GM18868 (cell line): Measurements from ENCODE around the gene CMSS1.

ENCODE experiments used
- ATAC-seq: cut with Tn5 transposase; IDR thresholded peaks from one replicate; pipeline ENCODE4 v1.9.1; 2021; ENCODE audit warnings: mild to moderate bottlenecking, moderate library complexity; ENCODE audit not compliant: unreplicated experiment

The CMSS1 gene

GRCh38 chr3:99851955-99852354 is 34.3 kb downstream of the CMSS1 start:
- ATAC-seq: no peak

DNA sequence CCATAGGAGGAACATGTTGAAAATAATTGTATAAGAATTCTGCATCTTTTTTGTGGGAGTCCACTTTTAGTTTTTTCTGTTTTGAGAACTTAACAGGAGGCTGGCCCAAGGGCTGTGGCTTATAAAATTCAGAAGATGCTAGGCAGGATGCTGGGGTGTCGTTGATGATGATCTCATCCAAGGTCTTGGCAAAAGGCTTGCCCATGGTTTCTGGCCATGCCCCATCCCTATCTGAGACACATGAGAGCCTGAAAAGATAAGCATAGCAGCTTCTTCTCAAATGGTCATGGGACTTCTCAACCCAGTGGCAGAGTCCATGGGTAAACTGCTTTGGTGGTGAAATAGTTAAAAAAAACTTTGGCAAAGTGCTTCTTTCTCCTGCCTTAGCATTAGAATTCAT is 35.2 kb downstream of the CMSS1 start:
- no peak for ATAC-seq

DNA sequence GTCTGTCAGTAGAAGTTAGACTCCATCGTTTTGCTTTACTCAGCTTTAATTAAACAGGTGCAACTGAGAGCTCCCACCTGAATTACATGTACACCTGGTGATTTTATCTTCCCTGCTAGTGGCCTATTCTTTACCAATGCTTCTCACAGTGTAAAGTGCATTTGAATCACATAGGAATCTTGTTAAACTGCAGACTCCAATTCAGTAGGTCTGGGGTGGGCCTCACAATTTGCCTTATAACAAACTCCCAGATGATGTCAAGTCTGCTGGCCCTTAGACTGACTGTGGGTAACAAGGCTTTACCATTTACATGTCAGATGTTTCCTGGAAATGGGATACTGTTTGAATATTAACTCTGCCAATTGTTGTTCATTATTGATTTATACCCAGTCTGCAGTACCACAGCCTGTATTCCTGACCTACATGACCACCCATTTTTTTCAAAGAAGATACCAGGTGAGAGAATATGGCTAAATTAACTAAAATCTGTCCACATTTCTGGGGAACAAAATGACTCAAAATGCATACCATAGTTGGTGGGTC is 37.2 kb downstream of the CMSS1 start:
- ATAC-seq: no peak

GRCh38 chr3:99855900-99856299 is 38.2 kb downstream of the CMSS1 start:
- ATAC-seq: no peak

DNA sequence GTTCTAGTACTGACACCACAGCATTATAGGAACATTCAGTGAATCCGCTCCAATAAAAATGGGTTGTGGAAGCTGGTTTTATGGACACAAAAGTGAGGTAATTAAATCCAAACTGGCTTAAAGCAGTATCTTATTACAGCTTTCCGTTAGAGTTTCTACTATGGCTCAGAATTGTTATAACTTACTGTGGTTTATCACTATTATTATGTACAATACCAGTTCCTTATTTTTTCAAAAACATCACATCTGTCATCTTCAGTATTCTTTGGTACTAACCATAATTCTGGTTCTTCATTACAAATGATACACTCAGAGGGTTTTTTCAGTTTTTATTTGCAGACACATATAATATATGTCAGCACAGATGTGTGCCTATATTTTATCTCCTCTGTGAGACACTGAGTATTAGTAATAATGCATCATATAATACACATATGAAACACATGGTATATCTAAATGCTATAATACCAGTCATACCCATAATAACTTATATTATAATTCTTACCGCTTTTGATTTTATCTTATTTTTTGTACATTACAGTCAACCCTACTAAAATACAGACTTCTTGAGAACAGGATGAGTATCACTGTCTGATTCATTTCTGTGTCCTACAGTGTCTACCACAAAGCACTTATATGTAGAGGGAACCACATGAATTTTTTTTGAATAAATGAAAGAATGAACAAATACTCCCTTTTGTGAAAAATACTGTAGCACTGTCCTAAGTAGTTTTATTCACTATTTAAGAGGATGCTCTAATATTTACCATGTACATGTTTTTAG is 39.0 kb downstream of the CMSS1 start:
- ATAC-seq: no peak

DNA sequence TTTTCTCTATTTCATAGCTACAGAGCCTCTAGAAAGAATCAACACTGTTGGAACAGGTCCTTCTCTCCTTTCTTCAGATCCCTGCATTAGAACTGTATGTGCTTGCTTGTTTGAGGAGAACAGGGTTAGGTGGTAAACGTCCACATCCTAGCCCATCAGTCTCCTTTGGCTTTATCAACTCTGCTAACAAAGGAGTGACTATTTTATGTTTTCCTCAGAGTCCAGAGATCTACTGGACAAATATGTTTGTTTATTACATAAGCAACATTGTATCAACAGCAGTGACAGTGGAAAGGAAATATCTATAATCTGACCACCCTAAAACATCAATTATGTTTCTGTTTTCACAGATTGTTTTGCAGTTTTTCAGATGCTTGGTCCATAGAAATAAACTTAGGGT is 39.6 kb downstream of the CMSS1 start:
- no peak for ATAC-seq

GRCh38 chr3:99858469-99858868 is 40.8 kb downstream of the CMSS1 start:
- ATAC-seq: no peak

- no peak for ATAC-seq
Observed at GRCh38 chr3:99859825-99860224, 42.2 kb downstream of the CMSS1 start.

GRCh38 chr3:99861216-99861615 is 43.6 kb downstream of the CMSS1 start:
- ATAC-seq: no peak

GRCh38 chr3:99862208-99862607 is 44.5 kb downstream of the CMSS1 start:
- ATAC-seq: no peak

DNA sequence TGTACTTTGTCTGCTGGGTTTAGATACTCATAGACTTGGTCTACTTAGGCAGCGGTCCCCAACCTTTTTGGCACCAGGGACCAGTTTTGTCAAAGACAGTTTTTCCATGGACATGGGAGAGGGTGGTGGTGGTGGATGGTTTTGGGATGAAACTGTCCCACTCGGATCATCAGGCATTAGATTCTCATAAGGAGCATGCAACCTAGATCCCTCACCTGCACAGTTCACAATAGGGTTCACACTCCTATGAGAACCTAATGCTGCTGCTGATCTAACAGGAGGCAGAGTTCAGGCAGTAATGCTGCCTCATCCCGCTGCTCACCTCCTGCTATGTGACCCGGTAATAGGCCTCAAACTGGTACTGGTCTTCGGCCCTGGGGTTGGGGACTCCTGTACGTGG is 45.3 kb downstream of the CMSS1 start:
- no peak for ATAC-seq

DNA sequence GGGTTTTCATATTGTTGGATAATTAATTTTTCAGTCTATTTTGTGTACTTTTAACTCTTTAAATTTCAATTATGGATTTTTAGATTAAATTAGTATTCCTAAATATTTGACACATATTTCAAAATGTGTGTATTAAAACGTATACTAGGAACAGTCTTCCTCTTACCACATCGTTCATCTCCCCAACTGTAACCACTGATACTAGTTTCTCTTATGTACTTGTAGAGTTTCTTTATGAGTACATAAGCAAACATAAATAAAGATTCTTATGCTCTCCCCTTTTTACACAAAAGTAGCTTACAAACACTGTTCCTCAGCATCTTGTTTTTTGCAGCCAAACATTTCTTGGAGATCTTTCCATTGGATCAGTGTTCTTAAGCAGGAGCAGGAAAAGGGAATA is 45.9 kb downstream of the CMSS1 start:
- peak; percentile 58 for ATAC-seq

GRCh38 chr3:99864289-99864688 is 46.6 kb downstream of the CMSS1 start:
- no peak for ATAC-seq

DNA sequence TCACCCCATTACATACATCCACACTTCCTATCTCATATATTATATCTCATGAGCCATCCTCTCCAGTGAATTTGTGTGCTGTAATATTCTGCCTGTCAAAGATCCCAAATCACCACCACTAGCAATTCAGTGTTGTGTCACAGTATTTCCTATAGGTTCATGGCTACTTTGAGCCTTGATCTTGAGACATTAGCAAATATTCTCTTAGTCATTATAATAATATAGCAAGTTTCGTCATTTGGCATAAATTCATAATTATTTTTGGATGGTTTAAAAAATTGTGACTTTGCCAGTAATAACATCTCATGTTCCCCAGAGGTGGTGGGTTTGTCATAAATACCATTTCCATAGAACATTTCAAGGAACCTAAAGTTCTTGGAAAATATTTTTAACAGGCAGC is 47.7 kb downstream of the CMSS1 start:
- no peak for ATAC-seq

GRCh38 chr3:99866261-99866761 is 48.6 kb downstream of the CMSS1 start:
- ATAC-seq: no peak

DNA sequence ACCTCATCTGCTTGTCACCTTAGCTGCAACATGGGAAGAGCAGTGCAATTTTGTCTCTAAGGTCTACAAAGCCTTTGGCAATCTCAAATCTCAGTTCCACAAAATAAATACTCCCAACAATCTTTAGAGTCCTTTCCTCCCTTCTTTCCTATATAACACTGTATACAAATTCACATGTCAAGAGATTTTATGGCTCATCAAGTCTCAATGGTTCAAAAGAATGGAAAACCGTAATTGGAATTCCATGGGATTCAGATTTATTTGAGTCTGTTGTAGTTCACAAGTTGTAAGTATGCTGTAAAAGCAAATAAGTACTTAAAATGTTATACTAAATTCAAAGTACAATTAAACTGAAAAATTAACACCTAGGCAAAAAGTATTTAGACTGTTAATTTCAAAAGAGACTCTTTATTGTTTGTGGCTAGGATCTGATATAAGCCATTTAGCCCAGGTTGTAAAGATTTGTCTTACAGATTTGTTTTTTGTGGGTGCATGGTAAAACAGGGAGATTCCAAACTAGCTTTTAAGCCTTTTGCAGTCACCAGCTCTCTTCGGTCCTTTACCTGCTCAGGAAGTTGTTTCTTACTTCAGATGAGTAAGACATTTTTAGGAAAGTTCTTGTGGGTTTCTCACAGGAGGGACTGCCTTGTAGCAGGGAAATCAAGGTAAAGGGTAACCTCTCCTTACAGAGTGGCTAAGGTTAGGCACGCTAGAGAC is 50.1 kb downstream of the CMSS1 start:
- ATAC-seq: peak; percentile 34

- ATAC-seq: peak; percentile 2
Observed at GRCh38 chr3:99868311-99868646, 50.6 kb downstream of the CMSS1 start.

GRCh38 chr3:99869621-99870020 is 52.0 kb downstream of the CMSS1 start:
- no peak for ATAC-seq

DNA sequence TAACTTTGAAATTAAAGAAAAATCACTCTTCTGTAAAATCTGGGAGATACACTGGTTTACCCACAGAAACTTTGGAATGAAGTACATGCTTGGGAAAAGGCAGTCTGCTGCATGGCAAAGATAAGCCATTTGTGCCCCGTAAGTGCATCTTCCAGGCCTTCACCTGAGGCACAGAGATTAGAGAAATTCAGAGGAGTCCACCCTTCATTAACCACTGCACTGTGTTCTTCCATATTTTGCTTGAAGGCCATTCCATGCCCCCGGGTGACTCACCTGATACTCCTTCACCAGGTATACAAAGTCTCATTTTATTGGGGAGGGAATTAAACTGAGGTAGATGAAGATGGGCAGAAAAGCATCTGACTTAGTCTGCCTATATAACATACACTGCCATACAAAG is 53.0 kb downstream of the CMSS1 start:
- ATAC-seq: no peak

- no peak for ATAC-seq
Observed at GRCh38 chr3:99871231-99872045, 53.8 kb downstream of the CMSS1 start.

GRCh38 chr3:99872923-99873254 is 55.2 kb downstream of the CMSS1 start:
- peak; percentile 64 for ATAC-seq
